Stimulated activated naive B cell treated with anti-CD40 and anti-IgM and Interleukin-4, amounts not matched to agents 10 μg/mL and 1 μg/mL and 100 μg/mL, for 72 hours (primary cell): ENCODE measurements around the gene SRC.

Experiments
- ATAC-seq, 2 donors: fragments of 150-1000 bp; cut with Tn5 transposase; replicated peaks; 2 replicates each; pipeline ENCODE4 v1.10.0; 2021; ENCODE audit warnings: moderate library complexity in 1 of 2
- DNase-seq: peaks from one replicate; pipeline ENCODE4 v3.0.0; 2021
- H3K27ac Mint-ChIP-seq: one replicate; pipeline ENCODE4 v1.8.0; 2022; ENCODE audit warnings: mild to moderate bottlenecking, mixed read lengths
- H3K27me3 Mint-ChIP-seq, 2 donors: one replicate each; pipeline ENCODE4 v1.8.0; 2022; ENCODE audit warnings: mixed read lengths in 2 of 2
- H3K36me3 Mint-ChIP-seq, 2 donors: one replicate each; pipeline ENCODE4 v1.8.0; 2022; ENCODE audit warnings: mixed read lengths in 2 of 2, mild to moderate bottlenecking in 1 of 2
- H3K4me1 Mint-ChIP-seq, 2 donors: one replicate each; pipeline ENCODE4 v1.8.0; 2022; ENCODE audit warnings: mixed read lengths in 2 of 2, mild to moderate bottlenecking in 1 of 2
- H3K4me3 Mint-ChIP-seq, 2 donors: one replicate each; pipeline ENCODE4 v1.8.0; 2022; ENCODE audit warnings: mild to moderate bottlenecking in 2 of 2, mixed read lengths in 2 of 2, moderate library complexity in 1 of 2
- H3K9me3 Mint-ChIP-seq, 2 donors: one replicate each; pipeline ENCODE4 v1.8.0; 2022; ENCODE audit warnings: mixed read lengths in 2 of 2, mild to moderate bottlenecking in 1 of 2

The SRC gene

DNA sequence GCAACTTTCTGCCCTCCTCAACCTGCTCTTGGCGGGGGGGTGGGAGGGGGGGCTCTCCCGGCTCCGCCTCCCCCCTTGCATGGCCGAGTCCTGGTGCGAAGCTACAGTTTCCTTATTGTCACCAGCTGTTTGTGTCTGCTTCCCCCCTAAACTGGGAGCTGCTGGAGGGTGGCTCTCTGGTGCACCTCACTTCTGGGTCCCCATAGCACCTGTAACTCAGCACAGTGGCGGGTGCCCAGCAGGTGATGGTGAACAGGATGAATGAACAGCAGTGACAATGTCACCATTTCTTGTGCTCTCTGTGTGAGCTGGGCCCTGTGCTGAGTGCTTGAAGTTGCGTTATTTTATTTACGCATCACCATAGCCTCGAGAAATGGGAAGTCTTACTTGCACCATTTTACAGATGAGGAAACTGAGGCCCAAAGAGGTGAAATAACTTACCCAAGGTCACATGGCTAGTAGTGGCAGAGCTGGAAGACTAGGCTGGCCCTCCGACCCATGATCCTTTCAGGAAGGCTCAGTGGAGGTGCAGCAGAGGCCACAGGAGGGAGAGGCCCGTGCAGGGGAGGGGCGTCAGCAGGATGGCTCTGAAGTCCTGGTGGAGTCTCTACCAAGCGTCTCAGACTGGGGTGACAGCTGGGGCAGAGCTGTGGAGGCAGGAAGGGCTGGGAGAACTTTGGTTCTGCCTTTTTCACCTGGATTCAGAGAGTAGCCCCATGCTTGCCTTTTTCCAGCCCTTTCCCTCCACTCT, 41.8 kb downstream of the SRC start:
- no peak for DNase-seq
- Mint-ChIP-seq H3K4me3 (no peak overlapping the region), H3K36me3 (peaks cover 66 to 79% of the 10 kb centered on the region in 2 donors), H3K27ac (no peak overlapping the region), H3K27me3 (no peaks in the 10 kb centered on the region), H3K9me3 (no peaks in the 10 kb centered on the region), H3K4me1 (peaks cover 21 to 34% of the 10 kb centered on the region in 2 donors)
- no peak for ATAC-seq

DNA sequence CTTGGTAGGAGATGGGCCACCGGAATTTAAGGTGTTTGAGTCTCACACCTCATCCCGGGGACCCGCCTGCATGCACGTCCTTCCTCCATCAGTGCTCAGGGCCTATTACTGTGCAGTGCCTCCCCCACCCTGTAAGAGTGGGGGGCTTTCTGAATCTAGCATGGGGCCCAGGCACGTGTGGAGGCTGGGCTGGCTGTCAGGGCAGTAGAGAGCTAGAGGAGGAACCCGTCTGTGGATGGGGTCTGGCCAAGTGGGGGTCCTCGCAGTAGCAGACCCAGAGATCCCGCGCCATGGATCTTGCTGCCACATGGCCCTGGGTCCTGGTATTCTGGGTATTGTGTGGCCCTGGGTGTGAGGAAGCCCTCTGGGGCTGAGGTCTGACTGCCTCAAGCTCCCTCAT, 42.9 kb downstream of the SRC start:
- Mint-ChIP-seq H3K27me3 (no peaks in the 10 kb centered on the region), H3K36me3 (peaks cover 66 to 74% of the 10 kb centered on the region in 2 donors), H3K9me3 (no peaks in the 10 kb centered on the region), H3K4me1 (peaks cover 11 to 23% of the 10 kb centered on the region in 2 donors), H3K27ac (no peak overlapping the region), H3K4me3 (no peak overlapping the region)
- no peak for ATAC-seq
- no peak for DNase-seq

DNA sequence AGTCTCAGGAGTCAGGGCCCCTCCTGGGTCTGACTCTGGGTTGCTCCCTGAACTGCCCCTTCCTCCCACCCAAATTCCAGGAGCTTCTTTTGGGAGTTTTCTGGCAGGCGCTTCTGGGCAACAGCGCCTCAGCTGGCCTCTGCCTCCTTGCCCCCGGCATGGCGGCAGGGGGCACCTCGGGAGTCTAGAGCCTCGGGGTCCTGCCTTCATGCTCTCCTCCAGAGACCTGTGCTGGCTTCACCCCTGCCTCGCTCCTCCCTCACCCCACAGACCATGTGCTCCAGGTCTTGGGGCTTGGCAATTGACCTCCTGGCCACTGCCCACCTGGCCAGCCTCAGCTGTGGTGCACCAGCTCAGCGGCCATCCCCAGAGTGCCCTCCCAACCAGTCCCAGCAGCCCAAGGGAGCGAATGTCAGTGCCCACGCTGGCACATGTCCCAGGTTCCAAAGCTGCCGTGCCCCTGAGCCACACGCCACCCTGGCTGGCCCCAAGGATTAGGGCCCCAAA, 43.4 kb downstream of the SRC start:
- no peaks in the 10 kb centered on the region for H3K27me3 Mint-ChIP-seq
- peaks cover 71 to 77% of the 10 kb centered on the region in 2 donors for H3K36me3 Mint-ChIP-seq
- H3K27ac Mint-ChIP-seq, result peak overlapping the region; percentile 20
- no peaks in the 10 kb centered on the region for H3K9me3 Mint-ChIP-seq
- DNase-seq (no peak), ATAC-seq (no peak)
- H3K4me1 Mint-ChIP-seq, result peaks cover 12 to 21% of the 10 kb centered on the region in 2 donors
- H3K4me3 Mint-ChIP-seq, result no peak overlapping the region

DNA sequence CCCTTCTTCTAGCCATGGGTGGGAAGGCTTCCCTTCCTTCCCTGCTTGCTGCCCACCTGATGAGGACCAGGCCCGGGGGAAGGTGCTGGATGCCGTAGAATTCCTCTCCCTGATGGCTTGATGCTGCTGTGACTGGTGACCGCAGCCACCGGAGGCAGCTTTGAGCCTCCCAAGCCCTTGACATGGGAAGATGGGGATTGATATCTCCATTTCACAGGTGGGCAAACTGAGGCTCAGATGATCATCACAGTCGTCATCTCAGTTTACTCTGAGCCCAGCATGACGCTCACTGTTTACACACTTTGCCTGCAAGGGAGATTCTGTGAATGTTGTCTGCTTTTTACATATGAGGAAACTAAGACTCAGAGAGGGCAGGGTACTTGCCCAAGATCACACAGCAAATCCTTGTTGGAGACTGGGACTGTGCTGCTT, 43.9 kb downstream of the SRC start:
- H3K4me1 Mint-ChIP-seq, result peaks cover 10 to 18% of the 10 kb centered on the region in 2 donors
- no peaks in the 10 kb centered on the region for H3K27me3 Mint-ChIP-seq
- no peaks in the 10 kb centered on the region for H3K9me3 Mint-ChIP-seq
- no peak for DNase-seq
- H3K27ac Mint-ChIP-seq, result no peak overlapping the region
- ATAC-seq, result no peak
- no peak overlapping the region for H3K4me3 Mint-ChIP-seq
- H3K36me3 Mint-ChIP-seq, result peaks cover 74 to 81% of the 10 kb centered on the region in 2 donors

DNA sequence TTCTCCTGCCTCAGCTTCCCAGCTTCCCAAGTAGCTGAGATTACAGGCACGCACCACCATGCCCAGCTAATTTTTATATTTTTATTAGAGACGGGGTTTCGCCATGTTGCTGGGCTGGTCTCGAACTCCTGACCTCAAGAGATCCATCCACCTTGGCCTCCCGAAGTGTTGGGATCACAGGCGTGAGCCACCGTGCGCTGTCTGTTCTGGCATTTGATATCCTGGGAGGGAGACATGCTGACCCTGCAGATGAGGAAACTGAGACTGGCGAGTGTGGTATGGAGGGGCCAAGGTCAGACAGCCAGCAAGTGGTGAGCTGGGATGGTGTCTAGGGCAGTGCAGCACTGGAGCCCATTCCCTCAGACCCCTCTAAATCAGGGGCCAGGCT, 44.6 kb downstream of the SRC start:
- no peaks in the 10 kb centered on the region for H3K9me3 Mint-ChIP-seq
- no peaks in the 10 kb centered on the region for H3K27me3 Mint-ChIP-seq
- no peak overlapping the region for H3K27ac Mint-ChIP-seq
- DNase-seq (no peak), ATAC-seq (no peak)
- H3K36me3 Mint-ChIP-seq, result peaks cover 70 to 76% of the 10 kb centered on the region in 2 donors
- peaks cover 8 to 14% of the 10 kb centered on the region in 2 donors for H3K4me1 Mint-ChIP-seq
- no peak overlapping the region for H3K4me3 Mint-ChIP-seq

DNA sequence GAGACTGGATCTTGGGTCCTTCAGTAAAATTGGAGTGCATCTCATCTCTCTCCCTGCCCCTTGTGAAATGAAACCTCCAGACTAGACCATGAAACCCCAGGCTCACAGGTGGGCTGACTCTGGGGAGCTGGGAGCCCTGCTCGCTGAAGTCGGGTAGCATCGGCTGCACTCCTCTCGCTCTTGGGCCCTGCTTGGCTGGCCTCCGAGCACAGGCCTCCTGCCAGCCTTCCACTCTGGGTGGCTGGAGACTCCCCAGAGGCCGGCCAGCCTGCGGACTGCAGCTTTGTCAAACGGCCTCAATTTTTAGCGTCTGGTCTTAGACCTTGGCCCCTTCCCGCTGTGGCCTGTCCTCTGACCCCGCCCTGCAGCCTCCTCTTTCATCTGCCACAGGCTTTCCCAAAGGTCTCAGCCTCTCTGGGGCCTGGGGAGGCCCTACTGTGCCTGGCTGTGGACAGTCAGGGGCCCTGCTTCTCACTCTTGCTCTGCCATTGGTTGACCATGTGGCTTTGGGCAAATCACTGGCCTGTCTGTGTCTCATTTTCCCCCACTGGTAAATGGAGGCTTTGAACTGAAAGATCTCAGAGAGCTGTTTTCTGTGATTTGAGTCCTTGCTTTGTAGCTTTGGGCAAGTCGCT, 45.1 kb downstream of the SRC start:
- Mint-ChIP-seq H3K4me1 (peaks cover 8 to 14% of the 10 kb centered on the region in 2 donors), H3K27ac (no peak overlapping the region), H3K9me3 (no peaks in the 10 kb centered on the region), H3K36me3 (peaks cover 66 to 71% of the 10 kb centered on the region in 2 donors), H3K4me3 (no peak overlapping the region), H3K27me3 (no peaks in the 10 kb centered on the region)
- DNase-seq (no peak), ATAC-seq (no peak)

DNA sequence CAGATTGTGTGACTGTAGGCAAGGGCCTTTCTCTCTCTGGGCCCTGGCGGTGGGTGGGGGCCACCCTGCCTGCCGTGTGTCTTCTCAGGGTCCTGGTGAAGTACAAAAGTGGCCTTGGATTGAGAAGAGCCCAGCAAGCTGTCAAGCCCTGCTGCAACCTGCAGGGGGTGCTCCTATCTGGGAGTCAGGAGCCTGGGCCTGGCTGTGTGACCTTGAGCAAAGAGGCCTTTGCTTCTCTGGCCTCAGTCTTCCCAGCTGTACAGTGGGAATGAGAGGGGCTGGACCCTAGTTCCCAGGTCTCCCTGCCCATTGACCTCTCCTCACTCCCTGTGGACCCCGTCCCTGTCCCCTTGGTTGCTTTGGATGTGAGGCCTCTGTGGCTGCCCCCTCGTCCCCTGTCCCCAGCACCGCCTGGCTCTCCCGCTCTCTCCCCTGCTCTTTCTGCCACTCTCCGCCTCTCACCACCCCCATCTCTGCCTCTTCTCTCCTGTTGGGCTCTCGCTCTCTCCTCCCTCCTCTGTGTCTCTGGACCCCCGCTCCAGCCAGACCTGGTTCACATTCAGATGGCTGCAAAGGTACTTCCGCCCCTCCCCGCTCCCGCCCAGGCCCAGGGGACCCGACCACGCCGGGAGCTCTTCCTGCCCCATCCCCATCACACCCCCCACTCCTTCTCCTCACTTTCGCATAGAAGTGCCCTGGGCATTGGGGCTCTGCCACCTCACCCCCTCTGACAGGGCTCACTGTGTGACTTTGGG, 46.7 kb downstream of the SRC start:
- DNase-seq, result no peak
- ATAC-seq, result peak; percentile 31 to 43
- peaks cover 61 to 70% of the 10 kb centered on the region in 2 donors for H3K36me3 Mint-ChIP-seq

DNA sequence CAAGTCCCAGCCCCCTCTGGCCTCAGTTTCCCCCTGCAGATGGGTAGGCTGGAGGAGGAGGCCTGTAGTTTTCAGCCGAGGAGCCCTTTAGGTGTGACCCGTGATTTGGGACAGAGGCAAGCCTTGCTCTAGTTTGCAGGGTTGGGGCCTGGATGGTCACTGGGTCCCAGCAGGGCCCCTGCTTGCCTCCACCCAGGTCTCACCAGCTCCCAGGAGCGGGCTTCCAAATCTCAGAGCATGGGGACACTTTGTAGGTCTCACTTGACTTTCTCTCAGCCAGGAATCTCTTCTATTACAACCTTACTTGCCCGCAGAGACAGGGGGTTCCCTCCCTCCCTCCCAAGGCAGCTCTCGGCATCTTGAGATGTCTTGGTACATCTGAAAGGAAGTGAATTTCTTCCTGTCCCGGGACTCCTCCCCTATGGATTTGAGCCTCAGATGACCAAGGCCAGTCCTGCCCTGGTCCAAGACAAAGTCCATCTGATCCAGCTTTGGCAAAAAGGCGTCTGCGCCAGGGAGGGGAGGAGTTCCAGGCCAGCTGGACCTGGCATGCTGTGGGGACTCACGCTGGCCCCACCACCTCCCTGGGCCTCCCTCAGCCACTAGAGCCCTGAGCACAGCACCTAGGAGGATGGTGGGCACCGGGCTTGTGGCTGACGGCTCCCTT, 47.4 kb downstream of the SRC start:
- Mint-ChIP-seq H3K27me3 (no peaks in the 10 kb centered on the region), H3K36me3 (peaks cover 64 to 71% of the 10 kb centered on the region in 2 donors), H3K4me3 (peak overlapping the region in 1 of 2 donors; percentile 41), H3K4me1 (peaks cover 11 to 18% of the 10 kb centered on the region in 2 donors), H3K27ac (peak overlapping the region; percentile 47), H3K9me3 (no peaks in the 10 kb centered on the region)
- no peak for DNase-seq
- no peak for ATAC-seq

More for the DNA sequence above, 46.7 kb downstream of the SRC start:
- Mint-ChIP-seq H3K9me3 (no peaks in the 10 kb centered on the region), H3K27ac (peak overlapping the region; percentile 47), H3K4me3 (peak overlapping the region in 1 of 2 donors; percentile 41), H3K4me1 (peaks cover 8 to 11% of the 10 kb centered on the region in 2 donors), H3K27me3 (no peaks in the 10 kb centered on the region)

DNA sequence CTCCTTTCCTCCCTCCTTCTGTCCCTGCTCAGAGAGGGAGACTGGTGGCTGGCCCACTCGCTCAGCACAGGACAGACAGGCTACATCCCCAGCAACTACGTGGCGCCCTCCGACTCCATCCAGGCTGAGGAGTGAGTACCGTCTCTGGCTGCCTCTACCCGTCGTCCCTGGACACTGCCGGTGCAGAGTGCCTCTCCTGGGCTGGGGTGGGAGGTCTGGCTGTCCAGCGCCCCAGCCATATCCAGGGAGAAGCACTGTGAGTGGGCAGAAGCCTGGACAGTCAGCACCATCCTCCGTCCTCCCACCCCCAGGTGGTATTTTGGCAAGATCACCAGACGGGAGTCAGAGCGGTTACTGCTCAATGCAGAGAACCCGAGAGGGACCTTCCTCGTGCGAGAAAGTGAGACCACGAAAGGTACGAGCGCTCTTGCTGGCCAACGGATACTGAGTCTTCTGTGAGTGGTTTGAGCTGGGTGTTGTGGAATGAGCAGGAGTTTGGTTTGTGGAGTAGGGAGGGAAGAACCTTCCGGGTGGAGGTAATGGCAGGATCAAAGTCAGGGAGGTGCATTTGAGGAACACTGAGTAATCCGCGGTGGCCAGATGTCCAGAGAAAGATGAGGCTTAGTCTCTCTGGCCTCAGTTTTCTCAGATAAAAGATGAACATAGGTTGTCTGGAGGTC, 48.1 kb downstream of the SRC start:
- no peaks in the 10 kb centered on the region for H3K9me3 Mint-ChIP-seq
- DNase-seq (no peak), ATAC-seq (no peak)
- H3K4me1 Mint-ChIP-seq, result peaks cover 16 to 23% of the 10 kb centered on the region in 2 donors
- peak overlapping the region; percentile 85 for H3K27ac Mint-ChIP-seq
- H3K27me3 Mint-ChIP-seq, result no peaks in the 10 kb centered on the region
- H3K36me3 Mint-ChIP-seq, result peaks cover 67 to 72% of the 10 kb centered on the region in 2 donors
- peak overlapping the region; percentile 8 to 11 for H3K4me3 Mint-ChIP-seq

DNA sequence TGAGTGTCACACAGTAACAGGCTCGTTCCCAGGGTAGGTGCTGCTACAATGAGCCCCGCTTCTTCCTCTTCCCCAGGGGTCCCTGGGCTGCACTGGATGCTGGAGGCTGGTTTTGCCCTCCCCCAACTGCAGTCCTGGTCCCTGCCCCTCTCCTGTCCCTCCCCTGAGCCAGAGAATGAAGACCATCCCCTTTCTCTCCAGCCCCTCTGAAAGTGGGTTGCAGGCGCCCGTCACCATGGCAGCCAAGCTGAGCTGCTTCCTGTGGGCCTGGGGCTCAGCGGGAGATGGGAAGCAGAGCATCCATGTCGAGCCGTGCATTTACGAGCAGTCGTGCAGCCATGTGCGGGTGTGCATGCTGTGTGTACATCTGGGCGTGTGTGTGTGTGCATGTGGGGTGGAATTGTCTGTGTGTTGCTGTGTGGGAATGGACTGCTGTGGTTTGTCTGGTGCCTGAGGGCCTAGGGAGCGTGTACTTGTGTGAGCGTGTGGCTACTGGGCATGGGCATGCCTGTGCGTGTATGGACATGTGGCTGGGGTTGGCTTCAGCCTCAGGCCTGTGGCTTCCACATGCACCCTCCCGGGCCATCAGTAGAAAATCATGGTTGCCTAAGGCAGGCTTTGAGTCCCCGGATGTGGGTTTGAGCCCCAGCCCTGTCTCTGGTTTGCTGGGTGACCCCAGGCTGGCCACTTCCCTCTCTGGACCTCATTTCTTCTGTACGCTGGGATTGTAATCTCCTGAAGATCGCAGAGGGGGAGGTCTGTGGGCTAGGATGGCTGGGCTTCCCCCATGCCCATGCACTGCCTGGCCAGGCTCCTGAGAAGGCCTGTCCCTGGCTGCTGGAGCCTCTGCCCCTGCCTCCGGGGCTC, 48.8 kb downstream of the SRC start:
- H3K9me3 Mint-ChIP-seq, result no peaks in the 10 kb centered on the region
- H3K27ac Mint-ChIP-seq, result peak overlapping the region; percentile 85
- peaks cover 70 to 75% of the 10 kb centered on the region in 2 donors for H3K36me3 Mint-ChIP-seq
- peaks cover 16 to 23% of the 10 kb centered on the region in 2 donors for H3K4me1 Mint-ChIP-seq
- ATAC-seq (no peak), DNase-seq (no peak)
- H3K27me3 Mint-ChIP-seq, result no peaks in the 10 kb centered on the region
- no peak overlapping the region for H3K4me3 Mint-ChIP-seq

DNA sequence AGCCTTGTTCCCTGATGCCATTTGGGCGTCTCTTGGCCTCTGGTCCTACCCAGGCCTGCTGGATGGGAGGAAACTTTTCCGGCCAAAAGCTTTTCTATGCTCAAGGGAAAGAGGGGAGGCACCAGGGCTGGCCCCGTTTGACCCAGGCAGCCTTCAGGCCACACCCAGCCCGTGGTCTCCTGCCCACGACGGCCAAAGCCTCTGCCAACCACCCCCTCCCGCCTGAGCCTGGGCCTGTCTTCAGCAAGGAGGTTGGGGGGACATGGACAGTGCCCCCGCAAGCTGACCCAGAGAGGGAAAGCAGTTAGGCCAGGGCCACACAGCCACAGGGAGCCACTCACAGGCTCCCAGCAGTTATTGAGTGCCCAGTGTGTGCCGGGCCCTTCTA, 49.5 kb downstream of the SRC start:
- Mint-ChIP-seq H3K27ac (peak overlapping the region; percentile 20), H3K4me3 (no peak overlapping the region), H3K4me1 (peaks cover 16 to 23% of the 10 kb centered on the region in 2 donors), H3K27me3 (no peaks in the 10 kb centered on the region), H3K9me3 (no peaks in the 10 kb centered on the region), H3K36me3 (peaks cover 70 to 77% of the 10 kb centered on the region in 2 donors)
- no peak for ATAC-seq
- DNase-seq, result no peak

DNA sequence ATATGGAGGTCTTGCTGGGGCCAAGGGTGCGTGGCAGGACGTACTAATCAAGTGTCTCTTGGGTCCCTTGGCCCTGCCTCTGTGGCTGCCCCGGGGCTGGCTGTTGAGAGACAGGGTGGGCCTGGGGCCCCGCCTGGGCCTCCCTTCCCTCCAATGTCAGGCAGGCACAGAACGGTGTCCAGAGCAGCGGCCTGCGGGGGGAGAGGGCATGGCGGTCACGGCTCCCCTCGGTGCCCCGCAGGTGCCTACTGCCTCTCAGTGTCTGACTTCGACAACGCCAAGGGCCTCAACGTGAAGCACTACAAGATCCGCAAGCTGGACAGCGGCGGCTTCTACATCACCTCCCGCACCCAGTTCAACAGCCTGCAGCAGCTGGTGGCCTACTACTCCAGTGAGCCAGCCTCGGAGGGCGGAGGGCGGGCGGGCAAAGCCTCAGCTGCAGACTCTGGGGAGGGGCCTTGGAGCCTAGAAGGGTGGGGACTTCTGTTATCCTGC, 50.0 kb downstream of the SRC start:
- Mint-ChIP-seq H3K27ac (no peak overlapping the region), H3K9me3 (no peaks in the 10 kb centered on the region), H3K36me3 (peaks cover 65 to 72% of the 10 kb centered on the region in 2 donors), H3K4me3 (no peak overlapping the region), H3K4me1 (peaks cover 16 to 23% of the 10 kb centered on the region in 2 donors), H3K27me3 (no peaks in the 10 kb centered on the region)
- ATAC-seq (no peak), DNase-seq (no peak)
